GM21786 (cell line): ENCODE results near the gene CAMK1D.
"Not testable (repeated sequence)": the region's sequence is repeated elsewhere in the genome, so short reads cannot be mapped to it uniquely, and the experiment has no call there.

ENCODE experiments used
- ATAC-seq: cut with Tn5 transposase; IDR thresholded peaks from one replicate; pipeline ENCODE4 v1.9.1; 2021; ENCODE audit not compliant: unreplicated experiment

Gene CAMK1D

GRCh38 chr10:12543589-12543988 is 194.2 kb downstream of the CAMK1D start:
- ATAC-seq = no peak

GRCh38 chr10:12546160-12546802 is 196.9 kb downstream of the CAMK1D start:
- not testable (repeated sequence) for ATAC-seq

GRCh38 chr10:12547301-12547771 is 198.0 kb downstream of the CAMK1D start:
- ATAC-seq = no peak

- no peak for ATAC-seq
Measured at GRCh38 chr10:12549297-12549696, 199.9 kb downstream of the CAMK1D start.

GRCh38 chr10:12550994-12551393 is 201.6 kb downstream of the CAMK1D start:
- ATAC-seq = no peak

GRCh38 chr10:12556039-12556438 is 206.7 kb downstream of the CAMK1D start:
- ATAC-seq = peak; percentile 52

GRCh38 chr10:12559578-12560178 is 210.3 kb downstream of the CAMK1D start:
- ATAC-seq = no peak

- ATAC-seq = no peak
Measured at GRCh38 chr10:12561307-12561706, 212.0 kb downstream of the CAMK1D start.

- ATAC-seq = no peak
Measured at GRCh38 chr10:12561720-12562119, 212.4 kb downstream of the CAMK1D start.

- no peak for ATAC-seq
Measured at GRCh38 chr10:12563489-12563888, 214.1 kb downstream of the CAMK1D start.

- ATAC-seq = no peak
Measured at GRCh38 chr10:12564173-12564572, 214.8 kb downstream of the CAMK1D start.

GRCh38 chr10:12566161-12567115 is 217.1 kb downstream of the CAMK1D start:
- no peak for ATAC-seq

GRCh38 chr10:12568391-12569009 is 219.2 kb downstream of the CAMK1D start:
- ATAC-seq = no peak

- no peak for ATAC-seq
Measured at GRCh38 chr10:12572281-12572680, 222.9 kb downstream of the CAMK1D start.

GRCh38 chr10:12577610-12578009 is 228.3 kb downstream of the CAMK1D start:
- no peak for ATAC-seq

- ATAC-seq = peak; percentile 90
Measured at GRCh38 chr10:12579954-12580858, 230.9 kb downstream of the CAMK1D start.

- ATAC-seq = no peak
Measured at GRCh38 chr10:12583891-12584595, 234.7 kb downstream of the CAMK1D start.

- no peak for ATAC-seq
Measured at GRCh38 chr10:12586741-12587140, 237.4 kb downstream of the CAMK1D start.

GRCh38 chr10:12587451-12587888 is 238.1 kb downstream of the CAMK1D start:
- no peak for ATAC-seq
